ENCODE results near the gene MICAL2. TPM values are rescaled to one million over a fixed set of nuclear protein-coding genes. Genes with fewer than 3 reads are reported as not detected.
A peak's percentile ranks its signal among the peaks of the same experiment; 100 is the strongest.

Gene MICAL2
- total RNA-seq, 2 donors from 2014 or later: 13.1 to 285 TPM

GRCh38 chr11:12222055-12222792 lies 111.8 kb downstream of the MICAL2 start:
- no peaks in the 10 kb centered on the region for H3K27me3 ChIP-seq (replicated peaks; ENCODE audit: insufficient read depth)
- no peak for DNase-seq (ENCODE audit: low spot score)
- no peak overlapping the region for H3K4me3 ChIP-seq
- intact Hi-C loops (cut with DNase I): no loop called here
- H3K9me3 ChIP-seq: no peaks in the 10 kb centered on the region
- TF ChIP-seq POLR2AphosphoS5 (IDR thresholded peaks at IDR 0.05) (no peak), POLR2A (IDR thresholded peaks at IDR 0.05) (no peak)
- TF ChIP-seq, protein P1, sequence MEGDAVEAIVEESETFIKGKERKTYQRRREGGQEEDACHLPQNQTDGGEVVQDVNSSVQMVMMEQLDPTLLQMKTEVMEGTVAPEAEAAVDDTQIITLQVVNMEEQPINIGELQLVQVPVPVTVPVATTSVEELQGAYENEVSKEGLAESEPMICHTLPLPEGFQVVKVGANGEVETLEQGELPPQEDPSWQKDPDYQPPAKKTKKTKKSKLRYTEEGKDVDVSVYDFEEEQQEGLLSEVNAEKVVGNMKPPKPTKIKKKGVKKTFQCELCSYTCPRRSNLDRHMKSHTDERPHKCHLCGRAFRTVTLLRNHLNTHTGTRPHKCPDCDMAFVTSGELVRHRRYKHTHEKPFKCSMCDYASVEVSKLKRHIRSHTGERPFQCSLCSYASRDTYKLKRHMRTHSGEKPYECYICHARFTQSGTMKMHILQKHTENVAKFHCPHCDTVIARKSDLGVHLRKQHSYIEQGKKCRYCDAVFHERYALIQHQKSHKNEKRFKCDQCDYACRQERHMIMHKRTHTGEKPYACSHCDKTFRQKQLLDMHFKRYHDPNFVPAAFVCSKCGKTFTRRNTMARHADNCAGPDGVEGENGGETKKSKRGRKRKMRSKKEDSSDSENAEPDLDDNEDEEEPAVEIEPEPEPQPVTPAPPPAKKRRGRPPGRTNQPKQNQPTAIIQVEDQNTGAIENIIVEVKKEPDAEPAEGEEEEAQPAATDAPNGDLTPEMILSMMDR (IDR thresholded peaks at IDR 0.05): no peak
- no peak overlapping the region for H3K27ac ChIP-seq
- H3K4me1 ChIP-seq (replicated peaks): peaks cover 17% of the 10 kb centered on the region
- H3K36me3 ChIP-seq: no peaks in the 10 kb centered on the region
- 73% methylated on average over 17 of the region's 17 CpGs for WGBS

GRCh38 chr11:12223771-12224536 lies 113.6 kb downstream of the MICAL2 start:
- peaks cover 17% of the 10 kb centered on the region for H3K4me1 ChIP-seq (replicated peaks)
- TF ChIP-seq, protein P1 (IDR thresholded peaks at IDR 0.05): no peak
- peak; percentile 97 for TF ChIP-seq POLR2AphosphoS5 (IDR thresholded peaks at IDR 0.05)
- peak; percentile 25 for TF ChIP-seq POLR2A (IDR thresholded peaks at IDR 0.05)
- no peak overlapping the region for H3K4me3 ChIP-seq
- H3K9me3 ChIP-seq: no peaks in the 10 kb centered on the region
- no peaks in the 10 kb centered on the region for H3K27me3 ChIP-seq (replicated peaks; ENCODE audit: insufficient read depth)
- H3K36me3 ChIP-seq: no peaks in the 10 kb centered on the region
- intact Hi-C loops (cut with DNase I): no loop called here
- 44% methylated on average over 7 of the region's 7 CpGs for WGBS
- peak; percentile 82 for DNase-seq (ENCODE audit: low spot score)
- H3K27ac ChIP-seq: peak overlapping the region; percentile 68 to 69

DNA sequence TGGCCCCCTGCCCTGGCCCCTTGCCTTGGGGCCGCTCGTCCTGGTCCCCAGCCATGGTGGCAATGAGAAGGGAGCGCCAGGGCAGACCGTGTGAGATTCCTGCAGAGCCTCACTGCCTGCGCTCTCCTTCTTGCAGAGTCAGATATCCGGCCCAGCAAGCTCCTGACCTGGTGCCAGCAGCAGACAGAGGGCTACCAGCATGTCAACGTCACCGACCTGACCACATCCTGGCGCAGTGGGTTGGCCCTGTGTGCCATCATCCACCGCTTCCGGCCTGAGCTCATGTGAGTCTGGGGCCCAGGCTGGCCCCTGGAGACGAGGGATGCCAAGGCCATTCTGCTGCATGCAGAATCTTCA lies 114.1 kb downstream of the MICAL2 start:
- DNase-seq (ENCODE audit: low spot score): peak; percentile 69
- intact Hi-C loops (cut with DNase I): no loop called here
- peak overlapping the region; percentile 68 to 69 for H3K27ac ChIP-seq
- WGBS: 48% methylated on average over 12 of the region's 12 CpGs
- no peaks in the 10 kb centered on the region for H3K36me3 ChIP-seq
- TF ChIP-seq, protein P1 (IDR thresholded peaks at IDR 0.05): no peak
- TF ChIP-seq POLR2AphosphoS5 (IDR thresholded peaks at IDR 0.05): no peak
- peak; percentile 23 for TF ChIP-seq POLR2A (IDR thresholded peaks at IDR 0.05)
- peaks cover 17% of the 10 kb centered on the region for H3K4me1 ChIP-seq (replicated peaks)
- no peaks in the 10 kb centered on the region for H3K9me3 ChIP-seq
- no peak overlapping the region for H3K4me3 ChIP-seq
- H3K27me3 ChIP-seq (replicated peaks; ENCODE audit: insufficient read depth): no peaks in the 10 kb centered on the region

DNA sequence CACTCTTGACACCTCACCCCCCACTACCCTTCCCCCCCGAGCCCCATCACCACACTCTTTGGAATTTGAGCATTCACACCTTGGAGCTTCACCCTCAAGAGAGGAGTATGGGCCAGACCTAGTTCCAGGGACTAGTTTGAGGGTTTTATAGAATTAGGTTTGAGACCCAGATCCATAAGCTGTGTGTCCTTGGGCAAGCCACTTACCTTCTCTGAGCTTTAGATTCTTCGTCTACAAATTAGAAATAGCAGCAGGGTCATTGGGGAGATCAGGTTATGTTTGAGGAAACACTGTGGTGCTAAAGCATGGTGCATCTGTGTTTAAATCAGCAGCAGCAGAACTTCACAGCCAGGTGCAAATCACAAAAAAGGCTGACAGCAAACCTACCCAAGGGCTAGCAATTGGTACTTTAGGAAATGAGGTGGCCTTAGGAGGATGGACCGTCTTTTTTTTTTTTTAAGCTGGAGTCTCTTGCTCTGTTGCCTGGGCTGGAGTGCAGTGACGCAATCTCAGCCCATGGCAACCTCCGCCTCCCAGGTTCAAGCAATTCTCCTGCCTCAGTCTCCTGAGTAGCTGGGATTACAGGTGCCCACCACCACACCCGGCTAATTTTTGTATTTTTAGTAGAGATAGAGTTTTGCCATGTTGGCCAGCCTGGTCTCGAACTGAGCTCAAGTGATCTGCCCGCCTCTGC lies 114.8 kb downstream of the MICAL2 start:
- TF ChIP-seq POLR2A (IDR thresholded peaks at IDR 0.05) (no peak), POLR2AphosphoS5 (IDR thresholded peaks at IDR 0.05) (no peak)
- TF ChIP-seq, protein P1 (IDR thresholded peaks at IDR 0.05): no peak
- Histone ChIP-seq H3K27me3 (replicated peaks; ENCODE audit: insufficient read depth) (no peaks in the 10 kb centered on the region), H3K9me3 (no peaks in the 10 kb centered on the region), H3K4me3 (no peak overlapping the region), H3K36me3 (no peaks in the 10 kb centered on the region), H3K27ac (peak overlapping the region in 1 of 2 donors; percentile 68), H3K4me1 (replicated peaks) (peaks cover 16% of the 10 kb centered on the region)
- WGBS: 86% methylated on average over 8 of the region's 8 CpGs
- intact Hi-C loops (cut with DNase I): no loop called here
- no peak for DNase-seq (ENCODE audit: low spot score)
